Measurements from ENCODE around the gene HFE.

DNA sequence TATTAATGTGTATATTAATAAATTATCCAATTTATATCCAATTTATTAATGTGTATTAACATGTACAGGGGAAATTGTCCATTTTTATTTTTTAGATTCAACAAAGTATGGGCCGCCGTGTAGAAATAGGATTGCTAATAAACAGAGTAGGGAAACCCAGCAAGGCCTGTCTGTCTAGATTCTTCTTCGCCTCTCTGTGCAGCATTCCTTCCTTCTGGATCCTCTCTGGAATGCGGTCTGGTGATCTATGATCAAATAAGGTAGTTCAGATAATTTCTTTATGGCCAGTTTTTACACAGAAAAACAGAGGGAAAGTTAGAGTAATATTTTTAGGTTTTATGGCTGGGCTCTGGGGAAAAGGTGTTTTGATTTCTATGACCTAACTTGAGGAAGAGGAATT, 19.9 kb upstream of the HFE start:
- TF ChIP-seq, protein P1, sequence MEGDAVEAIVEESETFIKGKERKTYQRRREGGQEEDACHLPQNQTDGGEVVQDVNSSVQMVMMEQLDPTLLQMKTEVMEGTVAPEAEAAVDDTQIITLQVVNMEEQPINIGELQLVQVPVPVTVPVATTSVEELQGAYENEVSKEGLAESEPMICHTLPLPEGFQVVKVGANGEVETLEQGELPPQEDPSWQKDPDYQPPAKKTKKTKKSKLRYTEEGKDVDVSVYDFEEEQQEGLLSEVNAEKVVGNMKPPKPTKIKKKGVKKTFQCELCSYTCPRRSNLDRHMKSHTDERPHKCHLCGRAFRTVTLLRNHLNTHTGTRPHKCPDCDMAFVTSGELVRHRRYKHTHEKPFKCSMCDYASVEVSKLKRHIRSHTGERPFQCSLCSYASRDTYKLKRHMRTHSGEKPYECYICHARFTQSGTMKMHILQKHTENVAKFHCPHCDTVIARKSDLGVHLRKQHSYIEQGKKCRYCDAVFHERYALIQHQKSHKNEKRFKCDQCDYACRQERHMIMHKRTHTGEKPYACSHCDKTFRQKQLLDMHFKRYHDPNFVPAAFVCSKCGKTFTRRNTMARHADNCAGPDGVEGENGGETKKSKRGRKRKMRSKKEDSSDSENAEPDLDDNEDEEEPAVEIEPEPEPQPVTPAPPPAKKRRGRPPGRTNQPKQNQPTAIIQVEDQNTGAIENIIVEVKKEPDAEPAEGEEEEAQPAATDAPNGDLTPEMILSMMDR (IDR thresholded peaks at IDR 0.05 in 2 of 3, conservative IDR thresholded peaks at IDR 0.05 in 1 of 3; ENCODE audit: control insufficient read depth in 2 of 3, extremely low read depth in 1 of 3, insufficient read depth in 1 of 3, low read depth in 3 of 3, low read length in 3 of 3) = no peak
- TF ChIP-seq HCFC1 (IDR thresholded peaks at IDR 0.05; ENCODE audit: low read length) (no peak), NFYB (IDR thresholded peaks at IDR 0.05; ENCODE audit: insufficient read depth, low read depth, low read length) (no peak), EGR1 (IDR thresholded peaks at IDR 0.05; ENCODE audit: borderline replicate concordance in 1 of 2, low read depth in 2 of 2, low read length in 2 of 2) (no peak), SREBF2 (IDR thresholded peaks at IDR 0.05; ENCODE audit: low read length) (no peak), EP300 (IDR thresholded peaks at IDR 0.05; ENCODE audit: borderline replicate concordance in 1 of 2, control insufficient read depth in 1 of 2, low read depth in 2 of 2, low read length in 2 of 2) (no peak), KDM1A (IDR thresholded peaks at IDR 0.05; ENCODE audit: borderline replicate concordance) (no peak), TCF3 (IDR thresholded peaks at IDR 0.05; ENCODE audit: borderline replicate concordance, insufficient read depth, low read depth, low read length) (no peak), SIN3A (IDR thresholded peaks at IDR 0.05; ENCODE audit: low read depth, low read length) (no peak)

All from GM12878 (cell line).